HG03457 (cell line): ENCODE measurements around the gene C1orf21.

Experiments
- ATAC-seq: cut with Tn5 transposase; IDR thresholded peaks from one replicate; pipeline ENCODE4 v1.9.1; 2021; ENCODE audit warnings: moderate number of reproducible peaks; ENCODE audit not compliant: unreplicated experiment

C1orf21 gene

GRCh38 chr1:184552446-184552845 is 165.6 kb downstream of the C1orf21 start:
- ATAC-seq, result no peak

DNA sequence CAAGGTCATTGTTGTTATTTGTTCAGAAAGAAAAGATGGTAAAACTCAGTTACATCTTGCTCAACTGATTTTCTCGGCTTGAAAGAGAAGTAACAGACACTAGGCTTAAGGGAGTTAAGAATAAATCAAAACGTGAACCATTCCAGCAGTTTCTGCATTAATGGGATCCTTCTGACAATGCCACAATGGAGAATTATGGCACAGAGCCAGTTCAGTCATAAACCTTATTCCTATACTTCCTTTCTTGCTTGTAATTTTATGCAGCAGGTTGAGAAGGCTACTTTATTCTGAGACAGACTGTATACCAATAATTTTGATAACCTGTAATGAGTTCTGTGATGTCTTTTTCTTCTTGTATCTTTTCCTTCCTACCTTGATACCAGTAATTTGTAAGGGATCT is 167.0 kb downstream of the C1orf21 start:
- no peak for ATAC-seq

- ATAC-seq, result no peak
Measured at GRCh38 chr1:184555665-184556641, 169.1 kb downstream of the C1orf21 start.

- no peak for ATAC-seq
Measured at GRCh38 chr1:184556665-184557064, 169.8 kb downstream of the C1orf21 start.

DNA sequence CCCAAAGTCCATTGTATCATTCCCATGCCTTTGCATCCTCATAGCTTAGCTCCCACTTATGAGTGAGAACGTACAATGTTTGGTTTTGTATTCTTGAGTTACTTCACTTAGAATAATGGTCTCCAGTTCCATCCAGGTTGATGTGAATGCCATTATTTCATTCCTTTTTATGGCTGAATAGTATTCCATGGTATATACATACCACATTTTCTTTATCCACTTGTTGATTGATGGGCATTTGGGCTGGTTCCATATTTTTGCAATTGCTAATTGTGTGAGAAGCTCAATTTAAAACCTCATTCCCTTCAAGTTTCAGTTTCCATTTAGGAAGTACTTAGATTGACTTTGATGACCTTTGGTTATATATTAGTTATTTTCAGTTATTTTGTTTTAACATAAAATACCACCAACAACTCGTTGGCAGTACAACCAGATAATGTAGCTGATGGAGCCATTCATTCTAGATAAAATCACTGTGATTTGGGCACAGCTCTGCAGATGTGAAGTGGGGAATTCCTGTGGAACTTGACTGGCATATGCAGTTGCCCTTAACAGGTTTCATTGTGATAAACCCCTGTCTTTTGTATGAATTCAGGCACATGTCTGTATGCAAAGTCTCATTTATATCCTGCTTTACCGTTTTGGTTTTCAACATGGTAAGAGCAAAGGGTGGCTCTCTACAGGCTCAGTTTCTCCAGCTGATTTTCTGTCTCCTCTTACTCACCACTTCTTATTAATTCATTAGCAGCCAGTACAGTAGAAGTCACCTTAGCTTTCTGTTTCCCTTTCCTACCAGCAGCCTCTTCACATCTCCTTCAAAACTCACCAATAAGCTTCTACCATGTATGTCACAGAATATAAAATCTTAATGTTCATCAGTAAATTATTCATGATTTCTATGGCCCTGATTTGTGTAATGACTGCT is 170.9 kb downstream of the C1orf21 start:
- ATAC-seq, result no peak

GRCh38 chr1:184558691-184559090 is 171.9 kb downstream of the C1orf21 start:
- no peak for ATAC-seq

GRCh38 chr1:184559117-184559713 is 172.4 kb downstream of the C1orf21 start:
- ATAC-seq, result no peak

GRCh38 chr1:184562806-184563205 is 176.0 kb downstream of the C1orf21 start:
- no peak for ATAC-seq

DNA sequence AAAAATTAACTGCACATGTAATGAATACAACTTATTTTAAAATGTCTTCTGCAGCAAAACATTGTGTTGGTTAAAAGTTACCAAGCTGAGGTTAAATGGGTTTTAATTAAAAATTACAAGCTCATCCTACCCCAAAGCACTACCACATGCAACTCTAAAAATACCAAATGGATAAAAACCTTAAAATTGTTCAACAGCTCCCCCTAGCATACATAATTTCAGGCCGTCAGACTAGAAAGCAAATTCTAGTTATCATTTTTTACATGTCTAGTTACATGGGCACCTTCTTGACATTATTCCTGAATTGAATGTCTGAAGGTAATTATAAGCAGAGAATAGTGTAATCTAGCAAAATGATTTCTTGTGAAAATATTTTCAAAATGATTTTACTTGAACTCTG is 176.5 kb downstream of the C1orf21 start:
- no peak for ATAC-seq

GRCh38 chr1:184567009-184567408 is 180.2 kb downstream of the C1orf21 start:
- ATAC-seq, result no peak

DNA sequence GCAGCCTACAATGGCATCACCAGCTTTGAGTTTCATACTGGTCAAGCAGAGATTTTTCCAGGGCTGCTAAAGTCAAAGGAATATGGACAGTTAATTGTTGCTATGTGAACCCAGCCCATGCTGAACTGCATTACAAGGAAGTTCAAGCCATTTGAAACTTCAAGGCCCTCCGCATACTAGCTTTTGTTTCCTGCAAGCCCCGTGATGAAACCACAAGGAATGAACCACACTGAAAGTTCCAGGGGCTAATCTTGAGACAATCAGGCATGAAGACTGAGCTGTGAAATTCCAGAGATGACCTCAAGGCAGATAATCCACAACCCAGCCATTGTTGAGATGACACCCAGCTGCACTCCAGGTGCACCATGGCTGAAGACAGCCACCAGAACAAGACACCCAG is 180.8 kb downstream of the C1orf21 start:
- no peak for ATAC-seq

GRCh38 chr1:184568148-184568547 is 181.3 kb downstream of the C1orf21 start:
- no peak for ATAC-seq

GRCh38 chr1:184569106-184569505 is 182.3 kb downstream of the C1orf21 start:
- no peak for ATAC-seq

- no peak for ATAC-seq
Measured at GRCh38 chr1:184574588-184574987, 187.8 kb downstream of the C1orf21 start.

GRCh38 chr1:184576822-184577221 is 190.0 kb downstream of the C1orf21 start:
- no peak for ATAC-seq

- no peak for ATAC-seq
Measured at GRCh38 chr1:184577319-184577718, 190.5 kb downstream of the C1orf21 start.

DNA sequence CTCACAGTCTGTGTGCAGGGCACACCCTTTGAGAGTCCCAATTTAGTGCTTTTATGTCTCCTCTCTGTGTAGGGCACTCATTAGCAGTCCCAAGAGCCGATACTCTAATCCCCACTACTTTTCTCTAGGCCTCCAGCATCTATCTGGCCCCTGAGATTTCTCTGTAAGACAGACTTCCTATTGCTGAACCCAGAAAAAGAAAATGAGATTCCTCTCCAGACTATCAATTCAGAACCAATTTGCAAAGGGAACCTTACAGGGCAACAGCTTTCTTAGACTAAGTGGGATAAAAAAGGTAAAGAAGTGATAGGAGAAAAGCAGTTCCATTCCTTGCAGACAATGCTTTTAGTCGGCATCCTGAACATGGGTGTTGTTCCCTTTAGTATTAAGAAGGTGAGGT is 195.6 kb downstream of the C1orf21 start:
- no peak for ATAC-seq

- no peak for ATAC-seq
Measured at GRCh38 chr1:184583849-184584248, 197.0 kb downstream of the C1orf21 start.

- ATAC-seq, result no peak
Measured at GRCh38 chr1:184588701-184589100, 201.9 kb downstream of the C1orf21 start.

GRCh38 chr1:184590163-184590750 is 203.4 kb downstream of the C1orf21 start:
- ATAC-seq, result no peak

DNA sequence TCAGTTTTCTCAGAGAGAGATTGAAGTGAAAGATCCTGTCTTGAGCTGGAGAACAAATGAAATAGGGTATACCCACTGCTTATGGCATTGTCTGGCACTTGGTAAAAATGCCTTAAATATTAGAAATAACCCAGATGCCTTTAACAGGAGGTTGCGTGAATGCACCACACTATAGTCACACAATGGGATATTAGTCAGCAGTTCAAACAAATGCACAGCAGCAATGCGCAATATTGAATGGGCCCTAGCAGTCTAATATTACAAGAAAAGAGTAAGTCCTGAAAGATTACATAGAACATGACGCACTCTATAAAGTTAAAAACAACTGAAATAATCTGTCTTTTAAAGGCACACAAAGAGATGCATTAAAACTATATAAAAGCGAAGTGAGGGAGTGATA is 206.8 kb downstream of the C1orf21 start:
- no peak for ATAC-seq
